Measurements from ENCODE around the gene CADM1. TPM values are rescaled to one million over a fixed set of nuclear protein-coding genes. Genes with fewer than 3 reads are reported as not detected.

CADM1 gene
- polyA plus RNA-seq, 6 donors from 2014 or later = not detected

DNA sequence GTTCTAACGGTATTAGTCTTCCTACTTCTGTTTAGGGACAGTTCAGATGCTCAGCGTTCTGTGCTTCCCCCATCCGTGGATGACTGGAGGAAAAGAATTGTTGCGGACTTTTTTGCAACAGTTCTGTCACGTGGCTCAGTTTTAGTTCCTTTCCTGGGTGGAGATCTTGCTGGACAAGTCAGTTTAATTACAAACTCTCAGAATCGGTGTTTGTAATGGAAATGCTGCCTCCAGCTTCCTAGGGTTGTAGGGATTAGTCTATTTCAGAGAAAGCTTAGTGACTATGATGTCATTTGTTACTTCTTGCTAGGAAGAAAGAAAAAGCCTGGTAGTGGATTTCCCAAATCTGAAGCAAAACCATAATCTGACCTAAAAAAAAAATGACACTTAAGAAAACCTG lies 320.4 kb downstream of the CADM1 start:
- Mint-ChIP-seq H3K9me3 (peaks cover 0 to 2% (median 0%) of the 10 kb centered on the region in 7 donors), H3K27me3 (peaks cover 0 to 4% (median 0%) of the 10 kb centered on the region in 3 donors), H3K4me1 (no peaks in the 10 kb centered on the region), H3K27ac (no peak overlapping the region), H3K36me3 (no peaks in the 10 kb centered on the region), H3K4me3 (no peak overlapping the region)
- ATAC-seq (ENCODE audit: low read depth in 2 of 2) = no peak
- no peak for DNase-seq

DNA sequence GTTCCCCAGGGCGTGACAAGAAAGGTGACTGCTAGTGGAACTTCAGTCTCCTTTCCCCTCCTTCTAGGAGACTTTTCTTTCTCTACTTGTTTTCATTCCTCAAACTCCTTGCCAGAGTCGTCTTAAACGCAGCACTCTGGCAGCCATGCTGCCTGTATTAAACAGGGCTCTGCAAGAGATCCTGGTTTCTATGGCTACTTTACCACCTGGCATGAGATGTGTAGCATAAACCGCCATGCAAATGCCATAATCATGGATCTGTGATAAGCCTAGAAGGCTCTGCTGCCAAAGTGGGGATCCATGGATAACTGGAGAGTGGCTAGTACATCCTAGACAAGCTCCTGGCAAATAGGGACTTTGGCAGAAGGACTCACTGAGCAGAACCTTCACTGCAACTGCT lies 321.1 kb downstream of the CADM1 start:
- Mint-ChIP-seq H3K4me3 (no peak overlapping the region), H3K27ac (no peak overlapping the region), H3K9me3 (peaks cover 0 to 2% (median 0%) of the 10 kb centered on the region in 7 donors), H3K36me3 (no peaks in the 10 kb centered on the region), H3K4me1 (no peaks in the 10 kb centered on the region), H3K27me3 (peaks cover 0 to 2% (median 0%) of the 10 kb centered on the region in 3 donors)
- ATAC-seq (ENCODE audit: low read depth in 2 of 2) (no peak), DNase-seq (no peak)

DNA sequence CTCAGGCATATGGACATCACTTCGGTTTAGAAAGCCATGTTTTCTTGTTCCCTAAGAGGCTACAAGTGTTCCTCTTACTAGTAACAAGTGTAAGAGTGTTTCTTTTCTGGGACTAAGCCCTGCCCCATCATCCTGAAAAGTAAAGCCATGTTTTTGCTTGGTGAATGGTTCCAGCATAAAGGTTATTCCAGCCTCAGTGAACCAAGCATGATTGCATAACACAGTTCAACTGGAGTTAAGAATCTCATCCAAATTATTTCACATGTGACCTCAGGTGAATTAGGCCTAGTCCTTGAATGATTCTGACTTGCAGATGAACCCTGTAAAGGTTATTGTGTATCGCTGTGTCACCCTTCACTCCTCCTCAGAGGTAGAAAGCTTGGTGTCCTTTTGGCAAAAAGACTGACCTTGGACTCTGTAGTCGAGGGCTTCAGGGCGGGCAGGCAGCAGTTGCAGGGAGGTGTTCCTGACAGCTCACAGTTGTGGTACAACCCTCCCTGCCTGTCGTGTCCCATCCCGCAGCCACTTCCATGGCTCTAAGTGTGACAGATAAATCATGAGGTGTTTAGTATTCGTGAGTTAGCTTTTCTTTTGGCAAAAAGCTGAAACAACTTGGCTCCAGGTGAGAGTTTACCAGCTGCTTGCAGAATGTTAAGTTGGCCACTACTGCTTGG lies 321.8 kb downstream of the CADM1 start:
- no peak overlapping the region for H3K27ac Mint-ChIP-seq
- H3K4me3 Mint-ChIP-seq = no peak overlapping the region
- DNase-seq (no peak), ATAC-seq (ENCODE audit: low read depth in 2 of 2) (no peak)
- H3K36me3 Mint-ChIP-seq = no peaks in the 10 kb centered on the region
- no peaks in the 10 kb centered on the region for H3K27me3 Mint-ChIP-seq
- H3K9me3 Mint-ChIP-seq = peaks cover 0 to 2% (median 0%) of the 10 kb centered on the region in 7 donors
- no peaks in the 10 kb centered on the region for H3K4me1 Mint-ChIP-seq

DNA sequence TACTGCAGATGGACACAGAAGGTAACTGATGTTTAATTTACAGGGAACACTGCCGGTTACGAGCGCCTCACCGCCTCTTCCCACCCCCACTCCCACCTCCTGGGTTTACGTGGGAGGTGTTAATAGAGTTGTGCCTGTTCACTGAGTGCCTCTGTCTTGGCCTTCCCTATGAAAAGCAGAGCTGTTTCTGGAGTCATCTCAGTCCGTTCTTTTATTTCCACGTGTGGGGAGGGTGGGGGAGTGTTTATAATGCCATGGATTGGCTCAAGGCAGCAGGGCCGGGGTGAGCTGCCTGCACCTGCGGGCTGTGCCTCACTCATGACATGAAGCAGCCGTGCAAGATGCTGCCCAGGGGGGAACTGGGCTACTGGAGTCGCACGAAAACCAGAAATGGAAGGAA lies 322.7 kb downstream of the CADM1 start:
- Mint-ChIP-seq H3K36me3 (no peaks in the 10 kb centered on the region), H3K9me3 (no peaks in the 10 kb centered on the region), H3K27me3 (no peaks in the 10 kb centered on the region), H3K4me3 (no peak overlapping the region), H3K4me1 (no peaks in the 10 kb centered on the region), H3K27ac (no peak overlapping the region)
- no peak for ATAC-seq (ENCODE audit: low read depth in 2 of 2)
- no peak for DNase-seq

DNA sequence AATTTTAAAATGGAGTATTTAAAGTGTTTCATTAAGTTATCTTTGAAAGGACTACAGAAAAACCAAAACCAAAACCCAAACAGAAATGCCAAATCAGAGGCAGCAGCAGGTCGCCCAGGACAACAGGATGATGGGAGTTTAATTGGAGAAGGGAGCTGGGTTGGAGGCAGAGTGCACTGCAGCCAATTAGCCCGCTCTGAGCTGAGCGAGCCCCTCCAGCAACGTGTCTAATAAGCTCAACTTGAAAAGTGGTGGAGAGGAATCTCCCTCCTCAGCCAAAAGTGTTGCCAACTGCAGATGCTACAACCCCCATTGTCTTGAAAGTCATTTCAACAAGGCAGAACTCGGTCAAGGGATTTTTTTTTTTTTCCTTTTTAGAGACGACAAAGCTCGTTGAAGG lies 323.9 kb downstream of the CADM1 start:
- no peak for DNase-seq

DNA sequence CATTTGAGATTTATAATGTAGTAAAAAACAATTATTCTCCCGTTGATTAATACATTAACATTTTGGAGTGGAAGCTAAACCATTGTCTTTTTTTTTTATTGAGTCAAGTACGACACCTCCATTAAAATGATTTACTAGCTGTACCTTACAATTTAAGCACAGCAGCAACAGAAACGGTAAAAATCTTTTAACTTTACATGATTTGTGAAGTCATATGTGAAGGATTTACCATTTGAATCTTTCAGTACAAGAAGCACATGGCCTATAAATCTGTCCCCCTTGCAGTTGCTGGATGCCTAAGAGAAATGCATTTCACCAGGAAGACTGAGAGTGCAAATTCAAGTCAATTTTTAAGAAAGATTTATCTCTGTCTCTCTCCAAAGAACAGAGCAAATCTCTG lies 324.6 kb downstream of the CADM1 start:
- H3K4me3 Mint-ChIP-seq = no peak overlapping the region
- no peak overlapping the region for H3K27ac Mint-ChIP-seq
- H3K9me3 Mint-ChIP-seq = no peaks in the 10 kb centered on the region
- H3K27me3 Mint-ChIP-seq = no peaks in the 10 kb centered on the region
- H3K4me1 Mint-ChIP-seq = no peaks in the 10 kb centered on the region
- no peak for DNase-seq
- H3K36me3 Mint-ChIP-seq = no peaks in the 10 kb centered on the region
- ATAC-seq (ENCODE audit: low read depth in 2 of 2) = no peak

More for the DNA sequence above, 323.9 kb downstream of the CADM1 start:
- Mint-ChIP-seq H3K27ac (no peak overlapping the region), H3K4me1 (no peaks in the 10 kb centered on the region), H3K4me3 (no peak overlapping the region), H3K36me3 (no peaks in the 10 kb centered on the region), H3K9me3 (no peaks in the 10 kb centered on the region), H3K27me3 (no peaks in the 10 kb centered on the region)
- no peak for ATAC-seq (ENCODE audit: low read depth in 2 of 2)

DNA sequence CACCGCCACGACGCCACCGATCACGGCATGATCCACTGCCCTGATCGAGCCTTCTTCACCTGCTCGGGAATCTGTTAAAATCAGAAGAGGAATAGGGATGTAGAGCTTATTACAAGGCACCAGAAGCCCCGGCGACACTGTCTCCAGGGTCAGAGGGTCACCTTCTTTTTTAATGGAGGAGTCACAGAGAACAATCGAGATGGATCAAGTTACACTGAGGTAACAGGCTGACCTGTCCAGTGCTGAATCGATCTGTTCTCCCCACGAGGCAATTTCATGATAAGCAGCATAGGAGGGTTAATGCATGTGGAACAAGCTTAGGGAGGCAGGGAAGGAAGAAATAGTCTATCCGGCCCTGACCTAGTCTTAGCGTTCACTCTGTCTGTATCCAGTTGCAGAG lies 325.5 kb downstream of the CADM1 start:
- Mint-ChIP-seq H3K27me3 (no peaks in the 10 kb centered on the region), H3K4me1 (no peaks in the 10 kb centered on the region), H3K4me3 (no peak overlapping the region), H3K36me3 (no peaks in the 10 kb centered on the region), H3K27ac (no peak overlapping the region), H3K9me3 (no peaks in the 10 kb centered on the region)
- DNase-seq = no peak
- no peak for ATAC-seq (ENCODE audit: low read depth in 2 of 2)

DNA sequence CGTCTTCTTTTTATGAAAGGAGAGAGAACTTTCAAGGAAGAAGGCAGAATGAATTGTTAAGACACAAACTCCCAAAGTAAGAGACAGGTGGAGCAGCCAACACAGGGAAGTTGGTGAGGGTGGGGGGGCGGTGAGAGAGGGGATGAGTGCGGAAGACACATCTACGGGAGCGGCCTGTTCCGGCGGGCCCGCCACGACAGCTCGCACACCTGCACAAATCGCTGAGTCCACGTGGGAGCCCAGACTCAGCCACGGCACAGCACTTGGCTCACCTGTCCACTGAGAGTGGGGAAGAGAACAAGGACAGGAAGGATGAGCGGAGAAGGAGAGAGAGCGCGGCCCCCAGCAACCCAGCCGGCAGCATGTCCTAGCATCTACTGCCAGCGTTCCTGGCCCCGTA lies 331.1 kb downstream of the CADM1 start:
- H3K9me3 Mint-ChIP-seq = peaks cover 0 to 3% (median 0%) of the 10 kb centered on the region in 7 donors
- DNase-seq (no peak), ATAC-seq (ENCODE audit: low read depth in 2 of 2) (no peak)
- H3K4me3 Mint-ChIP-seq = no peak overlapping the region
- H3K27ac Mint-ChIP-seq = no peak overlapping the region
- no peaks in the 10 kb centered on the region for H3K4me1 Mint-ChIP-seq
- H3K36me3 Mint-ChIP-seq = no peaks in the 10 kb centered on the region
- H3K27me3 Mint-ChIP-seq = no peaks in the 10 kb centered on the region

DNA sequence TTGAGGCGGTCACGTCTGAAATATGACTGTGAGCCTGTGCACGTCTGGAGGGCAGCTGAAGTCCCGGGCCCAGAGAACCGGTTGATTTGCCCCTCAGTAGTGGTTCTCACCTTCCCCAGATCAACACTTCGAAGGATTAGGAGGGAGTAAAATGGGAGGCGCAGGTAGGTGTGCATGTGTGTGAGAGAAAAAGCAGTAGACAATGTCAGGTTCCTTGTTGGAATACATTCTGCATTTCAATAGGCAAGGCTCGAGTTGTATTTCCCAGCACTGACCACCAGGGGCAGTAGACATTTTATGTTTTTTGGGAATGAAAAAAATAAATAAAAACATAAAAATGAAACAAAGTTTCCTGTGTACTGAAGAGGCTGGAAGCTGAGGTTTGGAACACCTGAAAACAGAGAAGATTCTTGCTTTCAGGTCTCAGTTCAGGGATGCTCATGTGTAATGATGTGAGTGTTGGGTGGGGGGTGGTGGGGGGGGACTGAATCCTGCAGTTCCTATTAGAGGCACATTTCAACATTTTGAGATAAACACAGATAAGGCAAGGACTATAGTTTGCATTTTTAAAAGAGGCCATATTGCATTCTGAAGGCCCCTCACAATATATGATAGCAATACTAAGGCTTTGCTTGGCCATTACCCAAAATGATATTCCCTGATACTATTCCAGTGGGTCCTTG lies 333.9 kb downstream of the CADM1 start:
- no peak overlapping the region for H3K4me3 Mint-ChIP-seq
- no peak for ATAC-seq (ENCODE audit: low read depth in 2 of 2)
- no peaks in the 10 kb centered on the region for H3K36me3 Mint-ChIP-seq
- H3K27ac Mint-ChIP-seq = no peak overlapping the region
- H3K9me3 Mint-ChIP-seq = peaks cover 0 to 5% (median 0%) of the 10 kb centered on the region in 7 donors
- H3K27me3 Mint-ChIP-seq = peaks cover 0 to 9% (median 0%) of the 10 kb centered on the region in 3 donors
- H3K4me1 Mint-ChIP-seq = no peaks in the 10 kb centered on the region
- no peak for DNase-seq

DNA sequence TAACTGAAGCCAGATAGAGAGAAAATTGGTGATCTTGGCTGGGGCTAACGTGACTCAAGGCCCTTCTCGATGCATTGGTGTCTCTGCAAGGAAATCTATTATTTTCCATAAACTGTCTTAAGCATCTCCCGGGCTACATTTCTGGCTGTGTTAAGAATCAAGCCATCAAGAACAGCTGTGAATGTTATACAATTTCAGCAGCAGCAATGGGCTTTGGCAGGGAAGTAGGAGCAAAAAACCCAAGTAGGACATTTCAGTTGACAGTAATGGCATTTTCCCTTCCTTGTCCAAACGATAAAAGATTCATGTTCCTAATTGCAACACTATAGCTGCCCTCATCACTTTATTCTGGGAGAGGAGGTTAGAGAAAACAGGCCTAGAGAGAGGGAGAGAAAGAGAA lies 335.0 kb downstream of the CADM1 start:
- DNase-seq (no peak), ATAC-seq (ENCODE audit: low read depth in 2 of 2) (no peak)
- Mint-ChIP-seq H3K36me3 (no peaks in the 10 kb centered on the region), H3K9me3 (peaks cover 0 to 5% (median 0%) of the 10 kb centered on the region in 7 donors), H3K4me3 (no peak overlapping the region), H3K27ac (no peak overlapping the region), H3K4me1 (no peaks in the 10 kb centered on the region), H3K27me3 (peaks cover 0 to 10% (median 5%) of the 10 kb centered on the region in 3 donors)

DNA sequence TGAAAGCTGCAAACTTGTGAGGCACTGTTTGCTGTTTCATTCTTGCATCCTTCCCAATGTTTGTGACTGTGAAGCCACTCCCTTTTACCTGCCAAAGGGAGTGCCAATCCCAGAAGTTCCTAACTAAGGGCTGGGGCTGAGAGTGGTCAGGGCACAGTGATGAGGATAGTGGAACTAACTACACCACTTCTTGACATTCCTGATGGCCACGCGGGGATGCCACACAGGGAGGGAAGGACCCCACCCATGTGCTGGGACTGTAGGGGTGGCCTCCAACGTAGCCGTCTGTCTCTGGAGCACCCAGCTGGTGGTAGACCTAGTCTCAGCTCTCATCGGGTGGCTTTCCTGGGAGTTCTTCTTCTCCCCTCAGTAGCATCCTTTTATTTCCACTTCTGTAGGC lies 335.5 kb downstream of the CADM1 start:
- H3K27me3 Mint-ChIP-seq = peaks cover 0 to 10% (median 5%) of the 10 kb centered on the region in 3 donors
- H3K36me3 Mint-ChIP-seq = no peaks in the 10 kb centered on the region
- no peaks in the 10 kb centered on the region for H3K4me1 Mint-ChIP-seq
- no peak for ATAC-seq (ENCODE audit: low read depth in 2 of 2)
- H3K27ac Mint-ChIP-seq = no peak overlapping the region
- H3K9me3 Mint-ChIP-seq = peaks cover 0 to 5% (median 0%) of the 10 kb centered on the region in 7 donors
- no peak overlapping the region for H3K4me3 Mint-ChIP-seq
- DNase-seq = no peak

DNA sequence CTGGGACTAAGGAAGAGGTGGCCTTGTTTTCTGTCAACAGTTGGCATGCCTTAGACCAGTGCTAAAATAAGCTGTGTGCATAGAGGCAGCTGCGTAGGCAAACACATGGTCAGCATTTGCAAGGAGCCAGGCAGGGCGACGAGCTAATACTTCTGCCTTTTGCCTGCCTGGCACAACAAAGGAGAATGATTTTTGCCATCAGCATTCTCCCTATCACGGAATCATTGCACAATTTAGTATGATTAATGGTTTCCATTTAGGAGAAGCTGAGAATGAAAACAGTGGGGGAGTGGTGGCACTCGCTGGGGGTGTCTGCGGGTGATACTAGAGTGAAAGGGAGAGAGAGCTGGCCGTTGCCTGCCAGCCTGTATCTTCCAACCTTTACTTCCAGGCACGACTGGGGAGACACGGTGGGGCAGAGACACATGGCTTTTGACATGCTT lies 336.0 kb downstream of the CADM1 start:
- Mint-ChIP-seq H3K27me3 (peaks cover 0 to 10% (median 5%) of the 10 kb centered on the region in 3 donors), H3K9me3 (peaks cover 0 to 5% (median 0%) of the 10 kb centered on the region in 7 donors), H3K36me3 (no peaks in the 10 kb centered on the region), H3K27ac (no peak overlapping the region), H3K4me1 (no peaks in the 10 kb centered on the region), H3K4me3 (no peak overlapping the region)
- DNase-seq (no peak), ATAC-seq (ENCODE audit: low read depth in 2 of 2) (no peak)

DNA sequence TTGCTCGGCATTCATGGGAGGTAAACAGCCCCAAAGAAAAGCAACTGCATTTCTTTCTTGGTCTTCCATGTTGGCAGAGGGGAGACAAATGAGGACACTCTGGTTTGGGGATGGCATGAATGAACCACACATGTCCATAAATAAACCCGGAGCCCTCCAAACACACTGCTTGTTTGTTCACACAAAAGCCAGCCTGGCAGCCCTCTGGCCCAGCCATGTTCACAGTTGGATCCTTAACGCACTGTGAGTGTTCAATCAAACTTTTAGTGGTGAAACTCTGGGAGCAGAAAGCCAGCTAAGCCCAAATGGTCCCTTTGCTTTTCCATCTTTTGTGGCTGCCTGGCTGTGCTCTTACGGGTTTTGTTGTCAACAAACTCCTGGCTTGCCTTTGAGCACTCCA lies 336.8 kb downstream of the CADM1 start:
- Mint-ChIP-seq H3K27me3 (peaks cover 5 to 10% (median 10%) of the 10 kb centered on the region in 3 donors), H3K27ac (no peak overlapping the region), H3K36me3 (no peaks in the 10 kb centered on the region), H3K4me1 (no peaks in the 10 kb centered on the region), H3K9me3 (peaks cover 0 to 5% (median 0%) of the 10 kb centered on the region in 7 donors), H3K4me3 (no peak overlapping the region)
- ATAC-seq (ENCODE audit: low read depth in 2 of 2) (no peak), DNase-seq (no peak)

DNA sequence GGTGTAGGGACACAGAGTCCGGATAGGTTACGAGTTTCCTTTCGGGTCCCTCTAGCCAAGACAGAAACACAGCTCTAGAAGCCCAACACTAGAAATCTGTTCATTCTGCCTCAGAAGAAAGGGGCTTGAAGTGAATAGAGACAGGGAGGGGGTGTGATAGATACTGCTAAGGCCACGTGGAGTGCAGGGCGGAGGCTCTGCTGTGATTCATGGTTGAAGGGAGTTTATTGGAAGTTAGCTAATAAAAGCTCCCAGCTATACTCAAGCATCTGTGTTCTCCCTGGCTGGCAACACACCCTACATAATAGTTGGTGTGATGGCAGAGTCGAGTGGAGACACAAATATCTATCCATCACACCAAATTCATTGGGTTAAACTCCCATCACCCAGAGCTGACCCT lies 337.4 kb downstream of the CADM1 start:
- no peak overlapping the region for H3K4me3 Mint-ChIP-seq
- peaks cover 0 to 5% (median 0%) of the 10 kb centered on the region in 7 donors for H3K9me3 Mint-ChIP-seq
- H3K4me1 Mint-ChIP-seq = no peaks in the 10 kb centered on the region
- no peaks in the 10 kb centered on the region for H3K36me3 Mint-ChIP-seq
- ATAC-seq (ENCODE audit: low read depth in 2 of 2) (no peak), DNase-seq (no peak)
- peaks cover 9 to 10% (median 10%) of the 10 kb centered on the region in 3 donors for H3K27me3 Mint-ChIP-seq
- no peak overlapping the region for H3K27ac Mint-ChIP-seq
